Measurements from ENCODE around the gene TLR4.

Gene TLR4

GRCh38 chr9:117704024-117704575 lies at the start of gene TLR4:
Gene TLR4, plus strand, starts transcription at chr9:117704403. Its CDS starts 70 bp downstream, at chr9:117704473.
- Histone ChIP-seq H3K27ac (ENCODE audit: low read length) (no peak within 1 kb of the TSS), H3K4me3 (ENCODE audit: low read length) (no peak within 1 kb of the TSS), H3K9me3 (ENCODE audit: control insufficient read depth, insufficient read depth, low read length) (no peaks in the 10 kb centered on the region), H3K27me3 (ENCODE audit: control insufficient read depth, insufficient read depth, low read length) (no peaks in the 10 kb centered on the region), H3K36me3 (ENCODE audit: control insufficient read depth, insufficient read depth, low read length) (no peaks in the 10 kb centered on the region), H3K4me1 (ENCODE audit: control insufficient read depth, insufficient read depth, low read length) (no peaks in the 10 kb centered on the region)
- no CpG with 5 or more reads among the region's 13 CpGs for WGBS (ENCODE audit: insufficient coverage, insufficient read length)
- no peak for DNase-seq (ENCODE audit: low read depth, low spot score)

GRCh38 chr9:117656002-117656401 lies 48.2 kb upstream of the TLR4 start:
- no peak for DNase-seq (ENCODE audit: low read depth, low spot score)
- no peaks in the 10 kb centered on the region for H3K9me3 ChIP-seq (ENCODE audit: control insufficient read depth, insufficient read depth, low read length)
- no CpG with 5 or more reads among the region's 2 CpGs for WGBS (ENCODE audit: insufficient coverage, insufficient read length)
- H3K4me3 ChIP-seq (ENCODE audit: low read length): no peak overlapping the region
- H3K27me3 ChIP-seq (ENCODE audit: control insufficient read depth, insufficient read depth, low read length): no peaks in the 10 kb centered on the region
- no peaks in the 10 kb centered on the region for H3K4me1 ChIP-seq (ENCODE audit: control insufficient read depth, insufficient read depth, low read length)
- H3K36me3 ChIP-seq (ENCODE audit: control insufficient read depth, insufficient read depth, low read length): no peaks in the 10 kb centered on the region
- no peak overlapping the region for H3K27ac ChIP-seq (ENCODE audit: low read length)

GRCh38 chr9:117662651-117663050 lies 41.6 kb upstream of the TLR4 start:
- H3K36me3 ChIP-seq (ENCODE audit: control insufficient read depth, insufficient read depth, low read length): no peaks in the 10 kb centered on the region
- no peaks in the 10 kb centered on the region for H3K4me1 ChIP-seq (ENCODE audit: control insufficient read depth, insufficient read depth, low read length)
- no peaks in the 10 kb centered on the region for H3K9me3 ChIP-seq (ENCODE audit: control insufficient read depth, insufficient read depth, low read length)
- no peak for DNase-seq (ENCODE audit: low read depth, low spot score)
- WGBS (ENCODE audit: insufficient coverage, insufficient read length): no CpG with 5 or more reads among the region's 3 CpGs
- H3K4me3 ChIP-seq (ENCODE audit: low read length): no peak overlapping the region
- H3K27ac ChIP-seq (ENCODE audit: low read length): no peak overlapping the region
- H3K27me3 ChIP-seq (ENCODE audit: control insufficient read depth, insufficient read depth, low read length): no peaks in the 10 kb centered on the region

- DNase-seq (ENCODE audit: low read depth, low spot score): no peak
- Histone ChIP-seq H3K4me3 (ENCODE audit: low read length) (no peak overlapping the region), H3K4me1 (ENCODE audit: control insufficient read depth, insufficient read depth, low read length) (no peaks in the 10 kb centered on the region), H3K27ac (ENCODE audit: low read length) (no peak overlapping the region), H3K27me3 (ENCODE audit: control insufficient read depth, insufficient read depth, low read length) (no peaks in the 10 kb centered on the region), H3K9me3 (ENCODE audit: control insufficient read depth, insufficient read depth, low read length) (no peaks in the 10 kb centered on the region), H3K36me3 (ENCODE audit: control insufficient read depth, insufficient read depth, low read length) (no peaks in the 10 kb centered on the region)
- WGBS (ENCODE audit: insufficient coverage, insufficient read length): no CpG with 5 or more reads among the region's 1 CpG
Measured at GRCh38 chr9:117664419-117664818, 39.8 kb upstream of the TLR4 start.

- H3K9me3 ChIP-seq (ENCODE audit: control insufficient read depth, insufficient read depth, low read length): no peaks in the 10 kb centered on the region
- no peaks in the 10 kb centered on the region for H3K27me3 ChIP-seq (ENCODE audit: control insufficient read depth, insufficient read depth, low read length)
- WGBS (ENCODE audit: insufficient coverage, insufficient read length): no CpG with 5 or more reads among the region's 1 CpG
- no peak for DNase-seq (ENCODE audit: low read depth, low spot score)
- H3K36me3 ChIP-seq (ENCODE audit: control insufficient read depth, insufficient read depth, low read length): no peaks in the 10 kb centered on the region
- H3K4me1 ChIP-seq (ENCODE audit: control insufficient read depth, insufficient read depth, low read length): no peaks in the 10 kb centered on the region
- no peak overlapping the region for H3K4me3 ChIP-seq (ENCODE audit: low read length)
- no peak overlapping the region for H3K27ac ChIP-seq (ENCODE audit: low read length)
Measured at GRCh38 chr9:117665601-117666385, 38.4 kb upstream of the TLR4 start.

- Histone ChIP-seq H3K4me1 (ENCODE audit: control insufficient read depth, insufficient read depth, low read length) (no peaks in the 10 kb centered on the region), H3K9me3 (ENCODE audit: control insufficient read depth, insufficient read depth, low read length) (no peaks in the 10 kb centered on the region), H3K27me3 (ENCODE audit: control insufficient read depth, insufficient read depth, low read length) (no peaks in the 10 kb centered on the region), H3K27ac (ENCODE audit: low read length) (no peak overlapping the region), H3K36me3 (ENCODE audit: control insufficient read depth, insufficient read depth, low read length) (no peaks in the 10 kb centered on the region), H3K4me3 (ENCODE audit: low read length) (no peak overlapping the region)
- no CpG with 5 or more reads among the region's 1 CpG for WGBS (ENCODE audit: insufficient coverage, insufficient read length)
- no peak for DNase-seq (ENCODE audit: low read depth, low spot score)
Measured at GRCh38 chr9:117671468-117671867, 32.7 kb upstream of the TLR4 start.

- H3K27me3 ChIP-seq (ENCODE audit: control insufficient read depth, insufficient read depth, low read length): no peaks in the 10 kb centered on the region
- H3K36me3 ChIP-seq (ENCODE audit: control insufficient read depth, insufficient read depth, low read length): no peaks in the 10 kb centered on the region
- WGBS (ENCODE audit: insufficient coverage, insufficient read length): no CpG with 5 or more reads among the region's 1 CpG
- H3K27ac ChIP-seq (ENCODE audit: low read length): no peak overlapping the region
- no peaks in the 10 kb centered on the region for H3K4me1 ChIP-seq (ENCODE audit: control insufficient read depth, insufficient read depth, low read length)
- no peak for DNase-seq (ENCODE audit: low read depth, low spot score)
- no peaks in the 10 kb centered on the region for H3K9me3 ChIP-seq (ENCODE audit: control insufficient read depth, insufficient read depth, low read length)
- H3K4me3 ChIP-seq (ENCODE audit: low read length): no peak overlapping the region
Measured at GRCh38 chr9:117672369-117672768, 31.8 kb upstream of the TLR4 start.

- Histone ChIP-seq H3K4me1 (ENCODE audit: control insufficient read depth, insufficient read depth, low read length) (no peaks in the 10 kb centered on the region), H3K27ac (ENCODE audit: low read length) (no peak overlapping the region), H3K4me3 (ENCODE audit: low read length) (no peak overlapping the region), H3K9me3 (ENCODE audit: control insufficient read depth, insufficient read depth, low read length) (no peaks in the 10 kb centered on the region), H3K27me3 (ENCODE audit: control insufficient read depth, insufficient read depth, low read length) (no peaks in the 10 kb centered on the region), H3K36me3 (ENCODE audit: control insufficient read depth, insufficient read depth, low read length) (no peaks in the 10 kb centered on the region)
- DNase-seq (ENCODE audit: low read depth, low spot score): no peak
Measured at GRCh38 chr9:117677572-117677971, 26.6 kb upstream of the TLR4 start.

- Histone ChIP-seq H3K27ac (ENCODE audit: low read length) (no peak overlapping the region), H3K36me3 (ENCODE audit: control insufficient read depth, insufficient read depth, low read length) (no peaks in the 10 kb centered on the region), H3K4me1 (ENCODE audit: control insufficient read depth, insufficient read depth, low read length) (no peaks in the 10 kb centered on the region), H3K4me3 (ENCODE audit: low read length) (no peak overlapping the region), H3K27me3 (ENCODE audit: control insufficient read depth, insufficient read depth, low read length) (no peaks in the 10 kb centered on the region), H3K9me3 (ENCODE audit: control insufficient read depth, insufficient read depth, low read length) (no peaks in the 10 kb centered on the region)
- WGBS (ENCODE audit: insufficient coverage, insufficient read length): no CpG with 5 or more reads among the region's 1 CpG
- no peak for DNase-seq (ENCODE audit: low read depth, low spot score)
Measured at GRCh38 chr9:117678871-117679270, 25.3 kb upstream of the TLR4 start.

- Histone ChIP-seq H3K27ac (ENCODE audit: low read length) (no peak overlapping the region), H3K9me3 (ENCODE audit: control insufficient read depth, insufficient read depth, low read length) (no peaks in the 10 kb centered on the region), H3K4me3 (ENCODE audit: low read length) (no peak overlapping the region), H3K4me1 (ENCODE audit: control insufficient read depth, insufficient read depth, low read length) (no peaks in the 10 kb centered on the region), H3K36me3 (ENCODE audit: control insufficient read depth, insufficient read depth, low read length) (no peaks in the 10 kb centered on the region), H3K27me3 (ENCODE audit: control insufficient read depth, insufficient read depth, low read length) (no peaks in the 10 kb centered on the region)
- WGBS (ENCODE audit: insufficient coverage, insufficient read length): no CpG with 5 or more reads among the region's 2 CpGs
- no peak for DNase-seq (ENCODE audit: low read depth, low spot score)
Measured at GRCh38 chr9:117679416-117679815, 24.8 kb upstream of the TLR4 start.

- Histone ChIP-seq H3K4me3 (ENCODE audit: low read length) (no peak overlapping the region), H3K27me3 (ENCODE audit: control insufficient read depth, insufficient read depth, low read length) (no peaks in the 10 kb centered on the region), H3K4me1 (ENCODE audit: control insufficient read depth, insufficient read depth, low read length) (no peaks in the 10 kb centered on the region), H3K9me3 (ENCODE audit: control insufficient read depth, insufficient read depth, low read length) (no peaks in the 10 kb centered on the region), H3K27ac (ENCODE audit: low read length) (no peak overlapping the region), H3K36me3 (ENCODE audit: control insufficient read depth, insufficient read depth, low read length) (no peaks in the 10 kb centered on the region)
- no peak for DNase-seq (ENCODE audit: low read depth, low spot score)
- WGBS (ENCODE audit: insufficient coverage, insufficient read length): no CpG with 5 or more reads among the region's 2 CpGs
Measured at GRCh38 chr9:117681888-117682287, 22.3 kb upstream of the TLR4 start.
